CD4-positive, alpha-beta T cell (primary cell): Measurements from ENCODE around the gene PASK. TPM values are rescaled to one million over a fixed set of nuclear protein-coding genes. Genes with fewer than 3 reads are reported as not detected.

Source experiments
- ATAC-seq: fragments of 200-7000 bp; cut with Tn5 transposase; one replicate; pipeline ENCODE4 v1.10.0; 2022; ENCODE audit warnings: mild to moderate bottlenecking; ENCODE audit not compliant: poor library complexity
- CTCF ChIA-PET: fragments of 350-600 bp; sonication (Branson Sonifier 250); formaldehyde crosslinking; loops from one replicate; lab custom pipeline; 2021; ENCODE audit warnings: antibody characterized with exemption, inconsistent platforms; lab: Charles Lee
- POLR2A ChIA-PET: fragments of 350-600 bp; sonication (Branson Sonifier 250); formaldehyde crosslinking; loops from one replicate; lab custom pipeline; 2021; ENCODE audit warnings: antibody characterized with exemption, inconsistent platforms; lab: Charles Lee
- DNase-seq, 14 experiments: peaks; one replicate each; pipeline ENCODE4 v3.0.0-alpha.2; 2013 to 2020; ENCODE audit warnings: mixed read lengths in 2 of 14
- H3K27ac ChIP-seq, 2 donors: one replicate each; pipeline versions ENCODE4 v1.5.1 to v1.7.0; 2013; ENCODE audit warnings: low read length in 2 of 2, low read depth in 1 of 2, mild to moderate bottlenecking in 1 of 2
- H3K27me3 ChIP-seq, 2 experiments: 1 replicate in 1 of 2; 2 replicates in 1 of 2; pipeline versions ENCODE4 v1.6.1 to v1.7.0; 2013; ENCODE audit warnings: low read length in 2 of 2, control low read depth in 1 of 2, mild to moderate bottlenecking in 1 of 2, moderate library complexity in 1 of 2; ENCODE audit not compliant: insufficient read depth in 2 of 2, control insufficient read depth in 1 of 2
- H3K36me3 ChIP-seq: one replicate; pipeline ENCODE4 v1.6.1; 2013; ENCODE audit warnings: low read length, control low read depth; ENCODE audit not compliant: insufficient read depth
- H3K4me1 ChIP-seq: one replicate; pipeline ENCODE4 v1.6.1; 2013; ENCODE audit warnings: low read length, control low read depth; ENCODE audit not compliant: insufficient read depth
- H3K4me3 ChIP-seq: one replicate; pipeline ENCODE4 v1.5.1; 2013; ENCODE audit warnings: mild to moderate bottlenecking, low read length, moderate library complexity
- H3K9me3 ChIP-seq, 2 experiments: 1 replicate in 1 of 2; 2 replicates in 1 of 2; pipeline versions ENCODE4 v1.6.1 to v1.7.0; 2013; ENCODE audit warnings: low read length in 2 of 2, mild to moderate bottlenecking in 2 of 2, control low read depth in 1 of 2, moderate library complexity in 1 of 2; ENCODE audit not compliant: control insufficient read depth in 1 of 2, insufficient read depth in 1 of 2
- H3K27ac Mint-ChIP-seq: one replicate; pipeline ENCODE4 v1.8.0; 2020; ENCODE audit warnings: mixed read lengths
- H3K27me3 Mint-ChIP-seq: one replicate; pipeline ENCODE4 v1.8.0; 2021; ENCODE audit warnings: mixed read lengths
- H3K36me3 Mint-ChIP-seq: one replicate; pipeline ENCODE4 v1.8.0; 2021; ENCODE audit warnings: low read depth, mixed read lengths
- H3K4me1 Mint-ChIP-seq: one replicate; pipeline ENCODE4 v1.8.0; 2021; ENCODE audit warnings: low read depth, mixed read lengths
- H3K4me3 Mint-ChIP-seq: one replicate; pipeline ENCODE4 v1.8.0; 2020; ENCODE audit warnings: mild to moderate bottlenecking, mixed read lengths
- H3K9me3 Mint-ChIP-seq: one replicate; pipeline ENCODE4 v1.8.0; 2020; ENCODE audit warnings: mixed read lengths
- CTCF ChIP-seq: fragments of 200-600 bp; IDR thresholded peaks from one replicate; pipeline ENCODE4 v1.8.0; 2022; ENCODE audit warnings: antibody characterized with exemption, mild to moderate bottlenecking
- intact Hi-C, 2 experiments: fragments of 100-400 bp; cut with DNase I in 1 of 2; cut with micrococcal nuclease in 1 of 2; formaldehyde crosslinking; loops; one replicate each; pipeline versions ENCODE4 v1.15.1 to v1.9.0; 2023 to 2025; cut with DNase I, micrococcal nuclease
- total RNA-seq, 174 experiments: library from RNA in 2 of 174; stranded (reverse) in 2 of 174; gene quantifications; one replicate each; pipeline ENCODE4 v1.2.3 and lab custom pipeline; 2021 to 2026

Gene PASK
- total RNA-seq, 2 experiments from 2014 or later, result 78.0 to 87.9 TPM

- Mint-ChIP-seq H3K27me3 (no peaks in the 10 kb centered on the region), H3K4me3 (peak within 1 kb of the TSS; percentile 97), H3K4me1 (peaks cover 43% of the 10 kb centered on the region), H3K27ac (peak within 1 kb of the TSS; percentile 89), H3K36me3 (peaks cover 38% of the 10 kb centered on the region), H3K9me3 (no peaks in the 10 kb centered on the region)
- peak; percentile 88 to 98 (median 94) for DNase-seq
- POLR2A ChIA-PET, result interaction anchor here (0.6 to 4.9 kb wide), 26 partner anchors 14 to 564 kb away, joined by 3 to 73 read pairs (median 4); partner anchors contain the start of genes ATG4B, CAPN10, HDLBP and ING5
- H3K4me1 ChIP-seq, result peaks cover 36% of the 10 kb centered on the region
- peak within 1 kb of the TSS; percentile 93 for H3K4me3 ChIP-seq
- CTCF ChIA-PET, result interaction anchor here (0.9 to 6.9 kb wide), 9 partner anchors 30 to 236 kb away, joined by 3 to 66 read pairs (median 5); no protein-coding TSS in a partner anchor
- no peaks in the 10 kb centered on the region for H3K27me3 ChIP-seq
- peaks cover 13% of the 10 kb centered on the region for H3K36me3 ChIP-seq
- peak within 1 kb of the TSS; percentile 53 to 65 for H3K27ac ChIP-seq
- intact Hi-C loops, result loop anchor here (1.0 to 10.0 kb wide), 14 partner anchors 47 to 585 kb away; partner anchors contain the start of genes MTERF4 (in 2 of the 2), CAPN10 (in 1 of the 2), D2HGDH (in 1 of the 2) and FARP2 (in 1 of the 2)
- H3K9me3 ChIP-seq, result no peaks in the 10 kb centered on the region
- TF ChIP-seq CTCF, result peak; percentile 61
- ATAC-seq, result peak; percentile 80
These were observed 820 bp upstream of the PASK start, which contains the start of gene PPP1R7 for GRCh38 chr2:241149925-241150659. Gene PPP1R7 (plus strand): TSS chr2:241150467. CDS start chr2:241150496, 29 bp downstream.

GRCh38 chr2:241149675-241149924 lies 328 bp upstream of the PASK start:
- ChIA-PET CTCF (interaction anchor here (1.8 to 6.9 kb wide), 5 partner anchors 36 to 235 kb away, joined by 5 to 66 read pairs (median 10); no protein-coding TSS in a partner anchor), POLR2A (interaction anchor here (0.8 to 4.9 kb wide), 20 partner anchors 15 to 552 kb away, joined by 3 to 73 read pairs (median 4); partner anchors contain the start of genes HDLBP, ING5, MTERF4 and SEPTIN2)
- H3K4me3 Mint-ChIP-seq, result peak overlapping the region; percentile 97
- peak in 1 of 14 experiments; percentile 1 for DNase-seq
- Histone ChIP-seq H3K27ac (peak overlapping the region; percentile 53 to 65), H3K27me3 (no peaks in the 10 kb centered on the region), H3K36me3 (peaks cover 8% of the 10 kb centered on the region), H3K4me3 (peak overlapping the region; percentile 93), H3K4me1 (peaks cover 36% of the 10 kb centered on the region), H3K9me3 (no peaks in the 10 kb centered on the region)
- H3K9me3 Mint-ChIP-seq, result no peaks in the 10 kb centered on the region
- H3K27me3 Mint-ChIP-seq, result no peaks in the 10 kb centered on the region
- peaks cover 43% of the 10 kb centered on the region for H3K4me1 Mint-ChIP-seq
- peak overlapping the region; percentile 89 for H3K27ac Mint-ChIP-seq
- intact Hi-C loops, result loop anchor here in 1 of 2 experiments (2.0 to 5.0 kb wide), 2 partner anchors 47 to 562 kb away; partner anchors contain the start of genes CAPN10 and MTERF4
- no peak for TF ChIP-seq CTCF
- peaks cover 34% of the 10 kb centered on the region for H3K36me3 Mint-ChIP-seq
- ATAC-seq, result no peak

- ChIA-PET POLR2A (interaction anchor here (3.2 to 4.9 kb wide), 5 partner anchors 38 to 168 kb away, joined by 23 to 73 read pairs (median 40); partner anchors contain the start of genes HDLBP, MTERF4 and SEPTIN2), CTCF (interaction anchor here (6.9 kb wide), 1 partner anchor 70 kb away, joined by 66 read pairs; no protein-coding TSS in a partner anchor)
- Mint-ChIP-seq H3K4me3 (peak overlapping the region; percentile 97), H3K27ac (peak overlapping the region; percentile 87), H3K36me3 (peaks cover 33% of the 10 kb centered on the region), H3K27me3 (no peaks in the 10 kb centered on the region), H3K9me3 (no peaks in the 10 kb centered on the region), H3K4me1 (peaks cover 39% of the 10 kb centered on the region)
- no peaks in the 10 kb centered on the region for H3K27me3 ChIP-seq
- no peak overlapping the region for H3K27ac ChIP-seq
- intact Hi-C loops, result loop anchor here in 1 of 2 experiments (2.0 to 5.0 kb wide), 2 partner anchors 45 to 561 kb away; partner anchors contain the start of genes CAPN10 and MTERF4
- H3K4me3 ChIP-seq, result peak overlapping the region; percentile 93
- H3K36me3 ChIP-seq, result peaks cover 4% of the 10 kb centered on the region
- no peak for TF ChIP-seq CTCF
- no peaks in the 10 kb centered on the region for H3K9me3 ChIP-seq
- peaks cover 36% of the 10 kb centered on the region for H3K4me1 ChIP-seq
- DNase-seq (no peak), ATAC-seq (no peak)
These were observed 1.0 kb downstream of the PASK start for GRCh38 chr2:241148239-241148638.
